Brain microvascular endothelial cell (primary cell): ENCODE measurements around the gene CFAP74.

Experiments
- DNase-seq: peaks from one replicate; pipeline ENCODE4 v3.0.0-alpha.2; 2020
- H3K27ac ChIP-seq: fragments of 250-450 bp; sonication (Bioruptor Pico); 2 replicates; pipeline ENCODE4 v1.5.1; 2020; ENCODE audit warnings: mild to moderate bottlenecking, moderate library complexity
- H3K27me3 ChIP-seq: fragments of 250-450 bp; sonication (Bioruptor Pico); replicated peaks from 2 replicates; pipeline ENCODE4 v1.5.1; 2020; ENCODE audit warnings: mild to moderate bottlenecking
- H3K36me3 ChIP-seq: fragments of 250-450 bp; sonication (Bioruptor Pico); replicated peaks from 2 replicates; pipeline ENCODE4 v1.5.1; 2020; ENCODE audit warnings: mild to moderate bottlenecking
- H3K4me3 ChIP-seq: 2 replicates; pipeline ENCODE4 v1.5.1; 2011; ENCODE audit warnings: low read depth, mild to moderate bottlenecking, control low read depth, low read length, moderate library complexity
- CTCF ChIP-seq: IDR thresholded peaks from 2 replicates; pipeline ENCODE4 v1.5.1; 2011; ENCODE audit warnings: low read depth, mild to moderate bottlenecking, moderate library complexity, low read length, control low read depth, inconsistent platforms; ENCODE audit errors: missing control alignments
- in situ Hi-C: cut with HindIII; loops from 2 replicates; pipeline ENCODE4 v1.10.0; 2017; ENCODE audit warnings: low sequenced_read_pairs, low pct_ligation_motif_present

The CFAP74 gene

GRCh38 chr1:1989102-1989542 lies 14.5 kb downstream of the CFAP74 start:
- H3K27ac ChIP-seq = no peak overlapping the region
- H3K4me3 ChIP-seq = no peak overlapping the region
- no peaks in the 10 kb centered on the region for H3K27me3 ChIP-seq
- peak; percentile 5 for DNase-seq
- in situ Hi-C loops = no loop called here
- no peaks in the 10 kb centered on the region for H3K36me3 ChIP-seq
- no peak for TF ChIP-seq CTCF

GRCh38 chr1:1988061-1988945 lies 15.3 kb downstream of the CFAP74 start:
- no peak for TF ChIP-seq CTCF
- in situ Hi-C loops = no loop called here
- DNase-seq = no peak
- Histone ChIP-seq H3K27ac (no peak overlapping the region), H3K36me3 (no peaks in the 10 kb centered on the region), H3K4me3 (no peak overlapping the region), H3K27me3 (no peaks in the 10 kb centered on the region)

GRCh38 chr1:1987142-1987510 lies 16.5 kb downstream of the CFAP74 start:
- DNase-seq = no peak
- Histone ChIP-seq H3K27me3 (no peaks in the 10 kb centered on the region), H3K27ac (no peak overlapping the region), H3K4me3 (no peak overlapping the region), H3K36me3 (no peaks in the 10 kb centered on the region)
- in situ Hi-C loops = no loop called here
- TF ChIP-seq CTCF = no peak

- no peak overlapping the region for H3K27ac ChIP-seq
- no peak overlapping the region for H3K4me3 ChIP-seq
- no peak for TF ChIP-seq CTCF
- no peaks in the 10 kb centered on the region for H3K27me3 ChIP-seq
- in situ Hi-C loops = no loop called here
- no peaks in the 10 kb centered on the region for H3K36me3 ChIP-seq
- DNase-seq = no peak
Observed at GRCh38 chr1:1986451-1987141, 17.0 kb downstream of the CFAP74 start.

- no peaks in the 10 kb centered on the region for H3K27me3 ChIP-seq
- no peak overlapping the region for H3K4me3 ChIP-seq
- in situ Hi-C loops = no loop called here
- no peak for TF ChIP-seq CTCF
- no peaks in the 10 kb centered on the region for H3K36me3 ChIP-seq
- H3K27ac ChIP-seq = no peak overlapping the region
- no peak for DNase-seq
Observed at GRCh38 chr1:1985375-1986050, 18.1 kb downstream of the CFAP74 start.
